MM.1S (cell line): ENCODE measurements around the gene PSMA7.

Source experiments
- DNase-seq: peaks from one replicate; pipeline ENCODE4 v3.0.0-alpha.2; 2015
- H2AFZ ChIP-seq: fragments of 300-600 bp; sonication (generic); 2 replicates; pipeline ENCODE4 v1.6.0; 2016; ENCODE audit warnings: antibody characterized with exemption, low read length
- H3F3A ChIP-seq: fragments of 300-600 bp; sonication (generic); 2 replicates; pipeline ENCODE4 v1.6.1; 2016; ENCODE audit warnings: mild to moderate bottlenecking, antibody characterized with exemption, low read length, moderate library complexity, mixed read lengths; ENCODE audit not compliant: insufficient read depth
- H3K27ac ChIP-seq: fragments of 300-600 bp; sonication (generic); 2 replicates; pipeline ENCODE4 v1.5.1; 2016; ENCODE audit warnings: mild to moderate bottlenecking, low read length
- H3K27me3 ChIP-seq: fragments of 300-600 bp; sonication (generic); replicated peaks from 2 replicates; pipeline ENCODE4 v1.6.0; 2016; ENCODE audit warnings: low read length; ENCODE audit not compliant: insufficient read depth
- H3K36me3 ChIP-seq: fragments of 300-600 bp; sonication (generic); replicated peaks from 2 replicates; pipeline ENCODE4 v1.6.1; 2016; ENCODE audit warnings: mild to moderate bottlenecking, low read length, mixed read lengths; ENCODE audit not compliant: insufficient read depth
- H3K4me1 ChIP-seq: fragments of 300-600 bp; sonication (generic); 2 replicates; pipeline ENCODE4 v1.6.1; 2016; ENCODE audit warnings: low read length, mixed read lengths
- H3K4me2 ChIP-seq: fragments of 300-600 bp; sonication (generic); 2 replicates; pipeline ENCODE4 v1.6.0; 2016; ENCODE audit warnings: low read depth, low read length
- H3K4me3 ChIP-seq: fragments of 300-600 bp; sonication (generic); 2 replicates; pipeline ENCODE4 v1.5.1; 2016; ENCODE audit warnings: low read length, mixed read lengths
- H3K79me2 ChIP-seq: fragments of 300-600 bp; sonication (generic); 2 replicates; pipeline ENCODE4 v1.6.1; 2016; ENCODE audit warnings: mixed run types, low read length, mixed read lengths
- H3K9ac ChIP-seq: fragments of 300-600 bp; sonication (generic); 2 replicates; pipeline ENCODE4 v1.6.1; 2016; ENCODE audit warnings: low read length, mixed read lengths
- H3K9me2 ChIP-seq: fragments of 300-600 bp; sonication (generic); replicated peaks from 2 replicates; pipeline ENCODE4 v1.6.1; 2016; ENCODE audit warnings: mild to moderate bottlenecking, low read length, mixed read lengths; ENCODE audit not compliant: insufficient read depth
- H3K9me3 ChIP-seq: fragments of 300-600 bp; sonication (generic); replicated peaks from 2 replicates; pipeline ENCODE4 v1.6.1; 2016; ENCODE audit warnings: mild to moderate bottlenecking, low read length, mixed read lengths; ENCODE audit not compliant: insufficient read depth
- H4K20me1 ChIP-seq: fragments of 300-600 bp; sonication (generic); 2 replicates; pipeline ENCODE4 v1.6.1; 2016; ENCODE audit warnings: mild to moderate bottlenecking, low read length, moderate library complexity, mixed read lengths; ENCODE audit not compliant: insufficient read depth
- EZH2 ChIP-seq: fragments of 300-600 bp; sonication (generic); optimal IDR thresholded peaks from 2 replicates; pipeline ENCODE3; 2017; ENCODE audit warnings: low read depth, mild to moderate bottlenecking, antibody characterized with exemption, low read length, mixed read lengths
- EZH2phosphoT487 ChIP-seq: fragments of 300-600 bp; sonication (generic); IDR thresholded peaks from 2 replicates; pipeline ENCODE4 v1.6.1; 2018; ENCODE audit warnings: antibody characterized with exemption, low read length
- TF ChIP-seq, protein P1 (sequence below): fragments of 300-600 bp; sonication (generic); IDR thresholded peaks from 2 replicates; pipeline ENCODE4 v1.5.1; 2016; ENCODE audit warnings: antibody characterized with exemption, low read length, mixed read lengths

Gene PSMA7

DNA sequence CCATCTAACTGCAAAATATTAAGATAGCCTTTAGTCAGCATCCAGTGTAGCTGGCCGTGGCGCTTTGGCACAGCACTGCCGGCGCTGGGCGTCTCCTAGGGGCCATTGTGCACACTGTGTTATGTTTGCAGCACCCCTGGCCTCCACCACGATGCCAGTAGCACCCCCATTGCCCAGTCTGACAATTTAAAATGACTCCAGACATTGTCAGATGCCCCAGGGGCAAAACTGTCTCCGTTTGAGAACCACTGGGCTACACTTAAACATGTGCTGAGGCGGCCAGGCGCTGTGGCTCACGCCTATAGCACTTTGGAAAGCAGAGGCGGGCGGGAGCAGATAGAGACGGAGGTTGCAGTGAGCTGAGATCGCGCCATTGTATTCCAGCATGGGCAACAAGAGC is 33.7 kb upstream of the PSMA7 start:
- H3F3A ChIP-seq, result 0 out of 2 replicates have a peak, but pooled peaks cover 2% of the 10 kb centered on the region
- H3K9me2 ChIP-seq, result no peaks in the 10 kb centered on the region
- H3K4me2 ChIP-seq, result no peak overlapping the region
- 0 out of 2 replicates have a peak, but pooled peaks cover 2% of the 10 kb centered on the region for H3K79me2 ChIP-seq
- no peaks in the 10 kb centered on the region for H3K9me3 ChIP-seq
- H2AFZ ChIP-seq, result no peak overlapping the region
- no peak for DNase-seq
- H3K27ac ChIP-seq, result no peak overlapping the region
- TF ChIP-seq EZH2, result no peak
- TF ChIP-seq EZH2phosphoT487, result no peak
- TF ChIP-seq, protein P1, sequence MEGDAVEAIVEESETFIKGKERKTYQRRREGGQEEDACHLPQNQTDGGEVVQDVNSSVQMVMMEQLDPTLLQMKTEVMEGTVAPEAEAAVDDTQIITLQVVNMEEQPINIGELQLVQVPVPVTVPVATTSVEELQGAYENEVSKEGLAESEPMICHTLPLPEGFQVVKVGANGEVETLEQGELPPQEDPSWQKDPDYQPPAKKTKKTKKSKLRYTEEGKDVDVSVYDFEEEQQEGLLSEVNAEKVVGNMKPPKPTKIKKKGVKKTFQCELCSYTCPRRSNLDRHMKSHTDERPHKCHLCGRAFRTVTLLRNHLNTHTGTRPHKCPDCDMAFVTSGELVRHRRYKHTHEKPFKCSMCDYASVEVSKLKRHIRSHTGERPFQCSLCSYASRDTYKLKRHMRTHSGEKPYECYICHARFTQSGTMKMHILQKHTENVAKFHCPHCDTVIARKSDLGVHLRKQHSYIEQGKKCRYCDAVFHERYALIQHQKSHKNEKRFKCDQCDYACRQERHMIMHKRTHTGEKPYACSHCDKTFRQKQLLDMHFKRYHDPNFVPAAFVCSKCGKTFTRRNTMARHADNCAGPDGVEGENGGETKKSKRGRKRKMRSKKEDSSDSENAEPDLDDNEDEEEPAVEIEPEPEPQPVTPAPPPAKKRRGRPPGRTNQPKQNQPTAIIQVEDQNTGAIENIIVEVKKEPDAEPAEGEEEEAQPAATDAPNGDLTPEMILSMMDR, result no peak
- peaks cover 3% of the 10 kb centered on the region for H3K4me1 ChIP-seq
- no peak overlapping the region for H3K9ac ChIP-seq
- no peaks in the 10 kb centered on the region for H3K36me3 ChIP-seq
- no peak overlapping the region for H3K4me3 ChIP-seq
- H4K20me1 ChIP-seq, result no peaks in the 10 kb centered on the region
- no peaks in the 10 kb centered on the region for H3K27me3 ChIP-seq

DNA sequence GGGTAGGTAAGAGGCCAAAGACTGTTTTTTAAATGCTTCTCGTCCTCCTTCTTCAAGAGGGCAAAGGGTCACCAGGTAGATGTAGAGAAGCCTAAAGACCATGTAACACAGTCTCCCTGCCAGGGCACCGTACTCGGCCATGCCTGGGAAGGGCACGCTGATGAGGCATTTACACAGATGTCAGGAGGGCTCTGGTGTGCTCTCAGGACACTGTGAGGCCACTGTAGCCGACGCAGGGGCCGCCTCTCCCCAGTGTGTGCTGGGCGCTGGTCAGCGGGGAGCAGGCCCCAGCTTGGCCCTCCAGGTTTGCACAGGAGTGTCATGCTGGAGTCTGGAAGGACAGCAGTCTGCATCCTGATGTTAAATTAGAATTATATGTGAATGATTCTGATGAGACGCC is 32.5 kb upstream of the PSMA7 start:
- H3K9me3 ChIP-seq, result no peaks in the 10 kb centered on the region
- H3F3A ChIP-seq, result no peaks in the 10 kb centered on the region
- H3K36me3 ChIP-seq, result no peaks in the 10 kb centered on the region
- H3K27ac ChIP-seq, result no peak overlapping the region
- no peaks in the 10 kb centered on the region for H3K79me2 ChIP-seq
- no peaks in the 10 kb centered on the region for H3K4me1 ChIP-seq
- no peak for TF ChIP-seq EZH2
- no peak for DNase-seq
- H3K4me3 ChIP-seq, result no peak overlapping the region
- no peaks in the 10 kb centered on the region for H3K27me3 ChIP-seq
- H3K4me2 ChIP-seq, result no peak overlapping the region
- H2AFZ ChIP-seq, result no peak overlapping the region
- H4K20me1 ChIP-seq, result no peaks in the 10 kb centered on the region
- H3K9ac ChIP-seq, result no peak overlapping the region
- H3K9me2 ChIP-seq, result no peaks in the 10 kb centered on the region

DNA sequence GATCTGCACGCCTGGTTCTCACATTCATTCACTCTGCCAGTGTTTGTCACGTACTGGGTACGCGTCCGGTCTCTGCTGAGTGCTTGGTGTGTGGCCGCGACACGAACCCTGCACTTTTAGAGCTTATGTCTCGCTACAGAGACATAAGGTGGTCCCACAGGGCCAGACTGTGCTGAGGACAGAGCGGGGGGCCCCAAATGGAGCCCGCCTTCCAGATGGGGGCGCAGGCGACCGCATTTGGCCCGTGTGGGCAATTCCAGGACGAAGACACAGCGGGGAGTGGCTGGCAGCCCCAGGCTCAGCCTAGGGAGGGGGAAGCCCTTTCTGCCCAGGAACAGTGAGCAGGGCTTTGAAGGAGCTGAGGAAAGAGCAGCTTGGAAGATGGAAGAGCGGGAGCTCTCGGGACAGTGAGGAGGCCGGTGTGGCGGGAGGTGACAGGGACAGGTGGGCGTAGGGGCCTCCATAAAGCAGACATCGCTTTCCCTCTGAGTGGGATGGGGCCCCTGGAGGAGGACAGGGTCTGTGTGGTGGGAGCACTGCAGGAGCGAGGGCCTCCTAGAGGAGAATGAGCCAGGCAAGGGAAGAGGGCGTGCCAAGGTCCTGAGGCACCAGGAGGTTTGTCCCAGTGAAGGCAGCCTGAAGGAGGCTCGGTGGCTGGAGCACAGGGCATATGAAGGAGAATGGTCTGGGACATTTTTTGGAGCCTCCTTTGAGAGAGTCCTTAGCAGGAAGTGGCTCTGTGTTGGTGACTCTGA is 31.9 kb upstream of the PSMA7 start:
- TF ChIP-seq, protein P1, result no peak
- no peak for TF ChIP-seq EZH2
- Histone ChIP-seq H3K9me2 (no peaks in the 10 kb centered on the region), H3K4me1 (no peaks in the 10 kb centered on the region), H3K4me2 (no peak overlapping the region), H3K27me3 (no peaks in the 10 kb centered on the region), H3K9me3 (no peaks in the 10 kb centered on the region), H3K9ac (no peak overlapping the region), H4K20me1 (no peaks in the 10 kb centered on the region), H3F3A (no peaks in the 10 kb centered on the region), H3K79me2 (no peaks in the 10 kb centered on the region), H2AFZ (no peak overlapping the region), H3K36me3 (no peaks in the 10 kb centered on the region), H3K4me3 (no peak overlapping the region), H3K27ac (no peak overlapping the region)
- no peak for DNase-seq
